Measurements from ENCODE around the gene MAML3. TPM values are rescaled to one million over a fixed set of nuclear protein-coding genes. Genes with fewer than 3 reads are reported as not detected.

The MAML3 gene
- total and polyA plus RNA-seq, 2 experiments from 2014 or later: 1.7 to 6.5 TPM

- Mint-ChIP-seq H3K9me3 (no peaks in the 10 kb centered on the region; the same call in 2 of the 3 replicates), H3K27ac (no peak overlapping the region), H3K4me1 (no peaks in the 10 kb centered on the region; the same call in 2 of the 3 replicates), H3K36me3 (ENCODE audit: low read depth) (no peaks in the 10 kb centered on the region), H3K4me3 (no peak overlapping the region), H3K27me3 (ENCODE audit: insufficient read depth, low read depth, poor library complexity) (peaks cover 4% of the 10 kb centered on the region)
- H2AFZ ChIP-seq: 0 out of 2 replicates have a peak overlapping the region, but pooled peaks have one; percentile 4
- H3K4me1 ChIP-seq (ENCODE audit: insufficient read depth): no peaks in the 10 kb centered on the region
- no peak overlapping the region for H3K4me2 ChIP-seq
- H3F3A ChIP-seq (replicated peaks; ENCODE audit: low read depth): no peaks in the 10 kb centered on the region
- no peak overlapping the region for H3K27ac ChIP-seq (ENCODE audit: low read depth)
- TF ChIP-seq ZNF331 (CRISPR knock-in tag; IDR thresholded peaks at IDR 0.05; ENCODE audit: low read depth) (no peak), ZNF462 (CRISPR knock-in tag; IDR thresholded peaks at IDR 0.05) (no peak), REST (IDR thresholded peaks at IDR 0.05; ENCODE audit: unreplicated experiment) (no peak), NANOG (IDR thresholded peaks at IDR 0.05; ENCODE audit: borderline replicate concordance) (no peak), CTCF (conservative IDR thresholded peaks at IDR 0.05; ENCODE audit: low read depth in 2 of 2) (no peak), STAT1 (IDR thresholded peaks at IDR 0.05; ENCODE audit: unreplicated experiment) (no peak), POLR2AphosphoS5 (IDR thresholded peaks at IDR 0.05; ENCODE audit: low read depth) (no peak), CREB1 (CRISPR knock-in tag; IDR thresholded peaks at IDR 0.05; ENCODE audit: low read depth) (no peak), EZH2phosphoT487 (IDR thresholded peaks at IDR 0.05; ENCODE audit: unreplicated experiment) (no peak), JUNB (IDR thresholded peaks at IDR 0.05; ENCODE audit: unreplicated experiment) (no peak), EZH2 (IDR thresholded peaks at IDR 0.05; ENCODE audit: low read depth, unreplicated experiment) (no peak), ZNF114 (CRISPR knock-in tag; IDR thresholded peaks at IDR 0.05) (no peak)
- no peaks in the 10 kb centered on the region for H3K9me2 ChIP-seq (ENCODE audit: insufficient read depth)
- H3K79me2 ChIP-seq (replicated peaks; ENCODE audit: insufficient read depth): no peaks in the 10 kb centered on the region
- H4K20me1 ChIP-seq (replicated peaks; ENCODE audit: insufficient read depth): no peaks in the 10 kb centered on the region
- ATAC-seq (no peak), DNase-seq (ENCODE audit: low spot score) (no peak)
- H3K27me3 ChIP-seq (ENCODE audit: insufficient read depth): no peaks in the 10 kb centered on the region
- no peak overlapping the region for H3K4me3 ChIP-seq
- H3K36me3 ChIP-seq (ENCODE audit: insufficient read depth): no peaks in the 10 kb centered on the region
Measured at GRCh38 chr4:140168936-140169335, 15.0 kb upstream of the MAML3 start.
